HG03521 (cell line): ENCODE results near the gene CDK11B.
"Not testable (repeated sequence)": the region's sequence is repeated elsewhere in the genome, so short reads cannot be mapped to it uniquely, and the experiment has no call there.

Source experiments
- ATAC-seq: cut with Tn5 transposase; IDR thresholded peaks from one replicate; pipeline ENCODE4 v1.9.1; 2021; ENCODE audit warnings: mild to moderate bottlenecking, moderate library complexity; ENCODE audit not compliant: unreplicated experiment

CDK11B gene

GRCh38 chr1:1683104-1683905 lies 24.5 kb upstream of the CDK11B start:
- ATAC-seq = no peak

DNA sequence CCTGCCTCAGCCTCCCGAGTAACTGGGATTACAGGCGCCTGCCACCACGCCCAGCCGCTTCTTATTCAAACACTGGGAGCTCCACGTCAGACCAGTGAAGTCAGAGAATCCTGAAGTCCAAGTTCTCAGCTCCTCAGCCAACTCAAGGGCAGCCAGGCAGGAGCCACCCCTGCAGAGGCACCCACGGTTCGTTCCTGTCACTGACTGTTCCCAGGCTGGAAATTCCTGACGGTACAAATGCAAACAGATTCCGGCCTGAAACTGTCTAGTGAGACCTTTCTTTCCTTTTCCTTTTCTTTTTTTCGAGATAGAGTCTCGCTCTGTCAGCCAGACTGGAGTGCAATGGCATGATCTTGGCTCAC lies 22.1 kb upstream of the CDK11B start:
- ATAC-seq = no peak

DNA sequence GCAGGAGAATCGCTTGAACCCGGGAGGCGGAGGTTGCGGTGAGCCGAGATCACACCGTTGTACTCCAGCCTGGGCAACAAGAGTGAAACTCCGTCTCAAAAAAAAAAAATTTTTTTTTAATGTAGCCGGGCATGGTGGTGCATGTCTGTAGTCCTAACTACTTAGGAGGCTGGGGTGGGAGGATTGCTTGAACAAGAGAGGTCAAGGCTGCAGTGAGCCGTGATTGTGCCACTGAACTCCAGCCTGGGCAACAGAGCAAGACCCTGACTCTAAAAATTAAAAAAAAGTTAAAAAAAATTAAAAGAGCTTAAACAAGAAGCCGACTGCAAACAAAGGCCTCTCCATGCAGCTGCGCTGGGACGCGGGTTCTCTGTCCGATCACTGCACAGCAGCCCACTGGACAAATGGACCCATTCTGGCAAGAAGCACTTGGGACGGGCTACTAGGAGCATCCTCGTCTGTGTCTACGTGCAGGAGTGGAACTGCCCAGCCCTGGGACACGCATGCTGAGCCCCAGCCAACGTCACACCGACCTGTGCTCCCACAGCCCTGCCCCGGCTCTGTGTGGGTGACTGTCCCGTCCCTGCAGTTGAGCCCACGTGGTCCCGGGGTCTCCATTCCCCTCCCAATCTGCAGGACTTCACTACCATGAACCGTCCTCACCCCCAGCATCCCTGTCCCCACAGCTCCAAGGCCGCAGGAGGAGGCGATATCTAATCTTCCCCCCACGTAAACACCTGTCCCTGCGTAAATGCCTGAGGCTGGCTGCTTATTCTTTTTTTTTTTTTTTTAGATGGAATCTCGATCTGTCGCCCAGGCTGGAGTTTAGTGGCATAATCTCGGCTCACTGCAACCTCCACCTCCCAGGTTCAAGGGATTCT lies 21.5 kb upstream of the CDK11B start:
- ATAC-seq = no peak

- ATAC-seq = no peak
Observed at GRCh38 chr1:1678581-1679380, 20.0 kb upstream of the CDK11B start.

- peak; percentile 57 for ATAC-seq
Observed at GRCh38 chr1:1677718-1678580, 19.1 kb upstream of the CDK11B start.

- ATAC-seq = not testable (repeated sequence)
Observed at GRCh38 chr1:1676087-1676486, 17.3 kb upstream of the CDK11B start.

DNA sequence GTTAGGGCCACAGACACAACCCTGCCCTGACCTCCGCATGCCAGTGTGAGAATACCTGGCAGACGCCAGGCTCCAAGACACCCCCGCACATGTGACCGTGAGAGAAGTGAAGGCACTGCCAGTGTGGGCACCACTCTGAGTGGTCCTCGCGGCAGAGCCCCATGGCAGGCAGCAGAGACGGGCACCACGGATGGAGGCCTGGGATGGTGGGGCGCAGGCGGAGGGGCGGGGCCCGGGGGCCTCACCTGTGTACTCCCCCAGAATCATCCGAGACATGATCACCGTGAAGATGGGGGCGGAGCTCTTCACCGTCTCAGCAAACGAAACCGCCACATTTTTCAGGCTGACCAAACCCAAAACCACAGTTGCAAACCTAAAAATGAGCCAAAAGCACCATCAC lies 16.4 kb upstream of the CDK11B start:
- ATAC-seq = not testable (repeated sequence)

GRCh38 chr1:1674806-1675205 lies 16.0 kb upstream of the CDK11B start:
- not testable (repeated sequence) for ATAC-seq

DNA sequence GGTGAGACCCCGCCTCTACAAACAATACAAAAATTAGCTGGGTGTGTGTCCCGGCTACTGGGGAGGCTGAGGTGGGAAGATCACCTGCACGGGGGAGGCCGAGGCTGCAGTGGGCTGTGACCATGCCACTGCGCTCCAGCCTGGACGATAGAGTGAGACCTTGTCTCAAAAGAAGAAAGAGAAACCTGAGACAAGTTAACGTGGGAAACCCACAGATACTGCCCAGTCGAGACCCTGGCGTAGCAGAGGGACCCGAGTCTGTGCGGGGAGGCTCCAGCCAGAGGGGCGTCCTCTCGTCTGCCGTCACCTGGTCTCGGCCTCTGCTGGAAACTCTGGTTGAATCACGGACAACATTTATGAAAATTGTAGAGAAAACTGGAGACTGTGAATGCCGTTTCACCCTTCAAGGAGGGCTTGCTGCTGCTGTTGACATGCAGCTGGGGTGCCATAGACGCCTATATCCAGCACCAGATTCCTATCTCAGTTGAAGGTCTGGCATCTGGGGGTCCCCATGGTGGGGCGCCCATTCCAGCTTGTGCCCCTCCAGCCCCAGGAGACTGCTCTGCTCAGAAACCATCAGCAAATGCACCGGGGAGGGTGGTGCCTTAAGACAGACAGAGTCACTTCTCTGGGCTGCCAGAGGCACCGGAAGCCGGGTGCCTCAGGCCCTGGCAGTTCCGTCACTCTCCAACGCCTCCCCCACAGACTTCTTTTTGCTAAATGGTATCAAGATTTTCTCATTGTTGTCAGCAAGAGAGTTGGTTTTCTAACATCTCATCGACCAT lies 13.6 kb upstream of the CDK11B start:
- no peak for ATAC-seq

DNA sequence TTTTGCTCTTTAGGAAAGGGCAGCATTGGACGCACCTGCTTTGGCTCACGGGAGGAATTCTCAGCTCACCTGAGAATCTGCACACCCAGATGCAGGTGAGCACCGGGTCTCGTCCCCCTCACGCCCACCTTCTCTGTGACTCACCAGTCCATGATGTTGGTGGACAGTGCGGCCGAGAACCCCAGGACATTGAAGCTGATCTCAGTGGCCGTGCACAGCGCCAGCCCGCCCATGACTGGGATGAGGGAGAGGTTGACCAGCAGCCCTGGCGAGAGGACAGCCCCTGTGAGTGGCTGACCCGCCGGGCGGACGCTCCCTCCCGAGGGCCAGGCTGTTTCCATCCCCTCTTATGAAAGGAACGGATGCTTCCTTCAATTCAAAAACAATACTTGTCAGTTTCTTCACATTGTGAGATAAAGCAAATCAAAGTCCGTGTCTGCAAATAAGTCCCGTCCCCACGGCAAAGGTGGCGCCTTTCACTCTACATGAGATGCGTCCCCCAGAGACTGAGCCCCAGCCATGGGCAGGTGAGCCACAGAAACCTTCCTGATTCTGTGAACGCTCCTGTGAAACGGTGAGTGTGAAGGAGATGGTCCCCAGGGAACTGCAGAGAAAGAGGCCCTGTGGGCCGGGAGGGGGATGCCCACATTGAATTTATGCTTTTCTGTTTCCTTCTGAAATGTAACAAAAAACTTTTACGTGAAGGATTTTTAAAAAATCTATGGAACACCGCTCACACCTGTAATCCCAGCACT lies 12.7 kb upstream of the CDK11B start:
- ATAC-seq = no peak

GRCh38 chr1:1670866-1671265 lies 12.1 kb upstream of the CDK11B start:
- no peak for ATAC-seq

DNA sequence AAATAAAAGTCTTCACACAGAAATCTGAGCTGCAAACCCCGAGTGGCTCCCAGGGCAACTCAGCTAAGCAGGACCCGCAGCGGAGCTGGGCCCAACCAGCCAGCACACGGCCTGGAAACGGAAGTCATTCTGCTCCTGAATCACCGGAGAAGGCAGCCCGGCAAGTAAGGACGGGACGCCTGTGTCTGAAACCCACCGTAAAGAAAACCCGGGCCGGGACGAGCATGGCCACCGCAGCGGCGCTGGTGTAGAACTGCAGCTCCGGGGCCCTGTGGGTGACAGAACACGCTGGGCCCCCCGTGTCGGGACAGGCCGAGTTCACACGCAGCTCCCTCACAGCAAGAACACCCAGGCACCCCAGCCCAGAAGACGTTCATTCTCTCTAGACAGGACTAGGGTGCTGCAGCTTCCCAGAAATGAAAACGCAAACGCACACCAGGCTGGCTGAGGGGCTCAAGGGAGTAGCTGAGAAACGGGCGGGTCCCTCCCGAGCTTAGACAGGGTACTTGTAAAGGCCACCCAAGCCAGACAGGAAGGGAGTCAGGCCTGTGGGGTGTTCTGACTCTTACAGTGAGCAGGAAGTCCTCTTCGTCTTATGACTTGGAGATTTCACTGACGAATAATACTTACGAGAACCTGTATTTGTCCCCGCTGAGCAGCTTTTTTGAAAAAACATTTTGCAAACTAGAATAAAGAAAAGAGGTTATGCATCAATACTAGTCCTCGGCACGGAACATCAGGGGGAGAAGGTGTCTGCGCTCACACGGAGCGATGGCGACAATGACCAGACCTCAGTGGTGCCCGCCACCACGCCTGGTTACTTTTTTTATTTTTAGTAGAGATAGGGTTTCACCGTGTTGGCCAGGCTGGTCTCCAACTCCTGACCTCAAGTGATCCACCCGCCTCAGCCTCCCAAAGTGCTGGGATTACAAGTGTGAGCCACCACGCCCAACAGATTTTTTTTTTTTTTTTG lies 10.9 kb upstream of the CDK11B start:
- ATAC-seq = no peak

DNA sequence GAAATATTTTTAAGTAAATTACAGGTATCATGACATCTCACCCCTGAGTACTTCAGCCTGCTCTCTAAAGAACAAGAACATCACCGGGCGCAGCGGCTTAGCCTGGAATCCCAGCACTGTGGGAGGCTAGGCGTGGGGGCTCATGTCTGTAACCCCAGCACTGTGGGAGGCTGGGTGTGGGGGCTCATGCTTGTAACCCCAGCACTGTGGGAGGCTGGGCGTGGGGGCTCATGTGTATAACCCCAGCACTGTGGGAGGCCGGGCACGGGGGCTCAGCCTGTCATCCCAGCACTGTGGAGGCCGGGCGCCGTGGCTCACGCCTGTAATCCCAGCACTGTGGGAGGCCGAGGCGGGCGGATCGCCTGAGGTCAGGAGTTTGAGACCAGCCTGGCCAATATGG lies 7.7 kb upstream of the CDK11B start:
- no peak for ATAC-seq

DNA sequence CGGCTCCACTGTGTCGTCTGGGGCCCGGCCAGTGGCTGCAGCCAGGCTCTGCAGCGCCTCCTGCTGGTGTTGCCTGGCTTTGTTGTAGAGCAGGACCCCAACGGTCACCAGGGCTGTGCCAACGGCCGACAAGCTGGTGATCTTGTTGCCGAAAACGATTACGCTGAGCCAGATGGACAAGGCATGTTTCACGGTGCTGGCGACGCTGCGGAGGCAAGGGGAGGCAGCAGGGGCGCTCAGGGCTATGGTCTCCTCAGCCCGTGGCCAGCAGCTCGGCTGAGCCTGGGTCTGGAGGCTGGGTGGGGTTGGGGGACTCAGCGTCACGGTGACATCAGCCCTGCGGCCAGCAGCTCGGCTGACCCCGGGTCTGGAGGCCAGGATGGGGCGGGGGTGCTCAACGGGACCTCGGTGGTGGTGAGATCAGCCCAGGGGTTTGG lies 7.0 kb upstream of the CDK11B start:
- ATAC-seq = no peak

DNA sequence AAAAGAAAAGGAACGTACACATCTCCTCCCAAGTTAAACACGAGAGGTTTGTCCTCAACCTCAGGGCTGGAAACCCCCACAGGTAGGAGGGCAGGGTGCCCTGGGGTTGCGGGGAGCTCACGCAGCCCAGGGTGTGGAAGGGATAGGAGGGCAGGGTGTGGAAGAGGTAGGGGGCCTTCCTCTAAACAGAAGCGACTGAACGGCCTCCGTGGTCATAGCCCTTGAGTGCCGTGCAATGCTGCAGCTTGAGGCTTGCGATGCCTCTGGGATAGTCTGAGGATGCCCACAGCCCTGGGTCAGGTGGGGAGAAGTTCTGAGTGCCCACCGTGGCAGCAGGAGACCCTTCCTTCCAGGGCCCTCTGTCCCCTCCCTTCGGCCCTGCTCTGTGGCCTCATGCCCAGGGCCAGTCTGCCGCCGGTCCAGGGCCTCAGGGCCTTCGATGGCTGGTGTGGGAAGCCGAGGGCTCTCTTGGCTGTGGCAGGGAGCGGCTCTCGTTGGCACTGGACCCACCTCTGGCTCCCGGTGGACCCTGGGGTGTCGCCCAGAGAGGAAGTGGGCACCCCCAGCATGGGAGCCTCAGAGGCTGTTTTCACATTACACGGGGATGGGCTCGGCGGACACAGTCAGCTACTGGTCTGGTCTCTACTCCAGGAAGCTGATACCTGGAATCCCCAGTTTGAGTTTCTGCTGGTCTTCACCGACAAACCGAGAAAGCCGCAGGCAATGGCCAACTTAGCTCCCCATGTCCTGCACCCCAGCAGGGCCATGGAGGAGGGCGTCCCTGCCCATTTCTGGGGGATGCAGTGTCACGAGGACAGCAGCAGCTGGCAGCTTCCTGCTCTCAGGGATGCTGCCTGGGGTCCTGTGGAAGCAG lies 6.4 kb upstream of the CDK11B start:
- ATAC-seq = no peak

DNA sequence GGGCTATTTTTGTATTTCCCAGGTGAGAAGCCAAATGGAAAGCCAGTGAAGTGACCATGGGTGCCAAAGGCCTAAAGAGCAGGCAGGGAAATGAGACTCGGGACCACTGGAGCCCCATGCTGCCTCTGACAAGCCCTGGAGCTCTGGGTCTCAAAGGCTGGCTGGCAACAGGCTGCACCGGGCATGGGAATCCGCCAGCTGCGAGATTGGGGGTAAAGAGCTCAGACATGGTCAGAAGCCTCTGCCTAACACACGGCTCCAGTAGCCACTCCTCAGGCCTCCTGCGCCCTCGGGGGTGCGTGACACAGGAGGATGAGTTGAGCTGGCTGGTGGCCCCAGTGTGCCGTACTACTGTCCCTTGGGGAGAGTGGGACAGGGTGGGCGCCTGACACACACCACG lies 5.5 kb upstream of the CDK11B start:
- ATAC-seq = not testable (repeated sequence)
